ENCODE measurements around the gene SYT11.

The SYT11 gene

GRCh38 chr1:155859234-155859829 is at the start of gene SYT11:
Gene SYT11 (plus strand): TSS chr1:155859567. CDS start chr1:155859762, 195 bp downstream.
- TF ChIP-seq CTCF (IDR thresholded peaks at IDR 0.05; ENCODE audit: insufficient read depth, low read depth, low read length, missing control alignments) = no peak
- DNase-seq (ENCODE audit: low read depth) = peak; percentile 98
- H3K4me3 ChIP-seq (ENCODE audit: low read depth, low read length) = peak within 1 kb of the TSS; percentile 79

- DNase-seq (ENCODE audit: low read depth) = no peak
- TF ChIP-seq CTCF (IDR thresholded peaks at IDR 0.05; ENCODE audit: insufficient read depth, low read depth, low read length, missing control alignments) = no peak
- no peak overlapping the region for H3K4me3 ChIP-seq (ENCODE audit: low read depth, low read length)
Measured at GRCh38 chr1:155812878-155813277, 46.5 kb upstream of the SYT11 start.

GRCh38 chr1:155813672-155814071 is 45.7 kb upstream of the SYT11 start:
- DNase-seq (ENCODE audit: low read depth) = no peak

GRCh38 chr1:155816351-155816750 is 43.0 kb upstream of the SYT11 start:
- TF ChIP-seq CTCF (IDR thresholded peaks at IDR 0.05; ENCODE audit: insufficient read depth, low read depth, low read length, missing control alignments) = no peak
- H3K4me3 ChIP-seq (ENCODE audit: low read depth, low read length) = no peak overlapping the region
- DNase-seq (ENCODE audit: low read depth) = no peak

More at GRCh38 chr1:155813672-155814071, 45.7 kb upstream of the SYT11 start:
- TF ChIP-seq CTCF (IDR thresholded peaks at IDR 0.05; ENCODE audit: insufficient read depth, low read depth, low read length, missing control alignments) = no peak
- no peak overlapping the region for H3K4me3 ChIP-seq (ENCODE audit: low read depth, low read length)

GRCh38 chr1:155827450-155827849 is 31.9 kb upstream of the SYT11 start:
- no peak for TF ChIP-seq CTCF (IDR thresholded peaks at IDR 0.05; ENCODE audit: insufficient read depth, low read depth, low read length, missing control alignments)
- H3K4me3 ChIP-seq (ENCODE audit: low read depth, low read length) = no peak overlapping the region
- no peak for DNase-seq (ENCODE audit: low read depth)

GRCh38 chr1:155831279-155831976 is 27.9 kb upstream of the SYT11 start:
- H3K4me3 ChIP-seq (ENCODE audit: low read depth, low read length) = no peak overlapping the region
- DNase-seq (ENCODE audit: low read depth) = no peak
- TF ChIP-seq CTCF (IDR thresholded peaks at IDR 0.05; ENCODE audit: insufficient read depth, low read depth, low read length, missing control alignments) = no peak
